ENCODE data around the gene SRPK2.

DNA sequence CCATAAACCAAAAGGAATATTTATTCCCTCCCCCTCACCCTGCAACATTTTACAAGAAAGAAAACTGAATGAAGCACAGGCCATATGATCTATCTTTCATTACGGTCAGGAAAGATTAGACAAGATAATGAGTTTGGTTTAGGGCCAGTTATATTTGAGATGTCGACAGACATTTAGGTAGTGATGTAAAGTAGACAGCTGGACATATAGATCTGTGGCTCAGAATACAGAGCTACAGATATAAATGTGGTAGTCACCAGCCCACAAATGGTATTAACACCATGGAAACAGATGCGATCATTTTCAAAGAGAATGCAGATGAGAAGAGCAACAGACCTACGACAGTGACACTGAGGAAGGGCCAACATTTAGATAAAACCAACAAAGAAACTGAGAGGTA, 142.5 kb downstream of the SRPK2 start:
- TF ChIP-seq POLR2AphosphoS5 (IDR thresholded peaks at IDR 0.05; ENCODE audit: insufficient read depth in 1 of 2, low read depth in 1 of 2) = no peak
- TF ChIP-seq POLR2A (IDR thresholded peaks at IDR 0.05) = no peak
- TF ChIP-seq, protein P1, sequence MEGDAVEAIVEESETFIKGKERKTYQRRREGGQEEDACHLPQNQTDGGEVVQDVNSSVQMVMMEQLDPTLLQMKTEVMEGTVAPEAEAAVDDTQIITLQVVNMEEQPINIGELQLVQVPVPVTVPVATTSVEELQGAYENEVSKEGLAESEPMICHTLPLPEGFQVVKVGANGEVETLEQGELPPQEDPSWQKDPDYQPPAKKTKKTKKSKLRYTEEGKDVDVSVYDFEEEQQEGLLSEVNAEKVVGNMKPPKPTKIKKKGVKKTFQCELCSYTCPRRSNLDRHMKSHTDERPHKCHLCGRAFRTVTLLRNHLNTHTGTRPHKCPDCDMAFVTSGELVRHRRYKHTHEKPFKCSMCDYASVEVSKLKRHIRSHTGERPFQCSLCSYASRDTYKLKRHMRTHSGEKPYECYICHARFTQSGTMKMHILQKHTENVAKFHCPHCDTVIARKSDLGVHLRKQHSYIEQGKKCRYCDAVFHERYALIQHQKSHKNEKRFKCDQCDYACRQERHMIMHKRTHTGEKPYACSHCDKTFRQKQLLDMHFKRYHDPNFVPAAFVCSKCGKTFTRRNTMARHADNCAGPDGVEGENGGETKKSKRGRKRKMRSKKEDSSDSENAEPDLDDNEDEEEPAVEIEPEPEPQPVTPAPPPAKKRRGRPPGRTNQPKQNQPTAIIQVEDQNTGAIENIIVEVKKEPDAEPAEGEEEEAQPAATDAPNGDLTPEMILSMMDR (IDR thresholded peaks at IDR 0.05) = no peak
